Osteoblast (primary cell): Measurements from ENCODE around the gene SLC35B3. TPM values are rescaled to one million over a fixed set of nuclear protein-coding genes. Genes with fewer than 3 reads are reported as not detected.
A peak's percentile ranks its signal among the peaks of the same experiment; 100 is the strongest.
"Not testable (repeated sequence)": the region's sequence is repeated elsewhere in the genome, so short reads cannot be mapped to it uniquely, and the experiment has no call there.

Experiments
- DNase-seq: peaks from one replicate; pipeline ENCODE4 v3.0.0; 2011; ENCODE audit warnings: low spot score, mixed read lengths; ENCODE audit not compliant: insufficient read length; ENCODE audit errors: missing footprints
- H2AFZ ChIP-seq: 2 replicates; pipeline ENCODE4 v1.6.0; 2011; ENCODE audit warnings: mild to moderate bottlenecking, low read length
- H3K27ac ChIP-seq: 2 replicates; pipeline ENCODE4 v1.5.1; 2011; ENCODE audit warnings: mild to moderate bottlenecking, low read depth, low read length, moderate library complexity
- H3K27me3 ChIP-seq: 2 replicates; pipeline ENCODE4 v1.6.0; 2012; ENCODE audit warnings: mild to moderate bottlenecking, control low read depth, inconsistent platforms, low read length, moderate library complexity; ENCODE audit not compliant: insufficient read depth
- H3K36me3 ChIP-seq: 2 replicates; pipeline ENCODE4 v1.5.1; 2011; ENCODE audit warnings: mild to moderate bottlenecking, low read length, control low read depth, moderate library complexity; ENCODE audit not compliant: insufficient read depth
- H3K4me1 ChIP-seq: 2 replicates; pipeline ENCODE4 v1.5.1; 2011; ENCODE audit warnings: mild to moderate bottlenecking, low read length, control low read depth, moderate library complexity; ENCODE audit not compliant: insufficient read depth
- H3K4me2 ChIP-seq: 2 replicates; pipeline ENCODE4 v1.6.0; 2011; ENCODE audit warnings: mild to moderate bottlenecking, low read length; ENCODE audit not compliant: insufficient read depth
- H3K4me3 ChIP-seq: fragments of 200-600 bp; sonication (generic); 3 replicates; pipeline ENCODE4 v1.5.1; 2012; ENCODE audit warnings: mild to moderate bottlenecking, low read length, inconsistent platforms; ENCODE audit not compliant: insufficient read depth
- H3K79me2 ChIP-seq: 2 replicates; pipeline ENCODE4 v1.6.0; 2012; ENCODE audit warnings: mild to moderate bottlenecking, low read length, control low read depth, inconsistent platforms; ENCODE audit not compliant: insufficient read depth
- H3K9me3 ChIP-seq: 2 replicates; pipeline ENCODE4 v1.5.1; 2011; ENCODE audit warnings: low read depth, low read length, control low read depth
- H4K20me1 ChIP-seq: 2 replicates; pipeline ENCODE4 v1.6.0; 2012; ENCODE audit warnings: mild to moderate bottlenecking, low read length, control low read depth; ENCODE audit not compliant: insufficient read depth
- CTCF ChIP-seq: IDR thresholded peaks from 2 replicates; pipeline ENCODE4 v1.5.1; 2011; ENCODE audit warnings: mild to moderate bottlenecking, low read depth, low read length, moderate library complexity; ENCODE audit errors: extremely low read depth
- total RNA-seq: library from RNA; depleted of rRNA; stranded (reverse); fragments of >200 nt; gene quantifications from 2 replicates; pipeline ENCODE4 v1.2.3, GENCODE V29; 2012

Gene SLC35B3
- total RNA-seq, 1 donor, result 27.5 TPM

GRCh38 chr6:8446391-8446790, 11.0 kb upstream of the SLC35B3 start:
- Histone ChIP-seq H3K79me2 (no peaks in the 10 kb centered on the region), H3K4me3 (no peak overlapping the region), H3K9me3 (no peaks in the 10 kb centered on the region), H3K27me3 (no peaks in the 10 kb centered on the region), H3K36me3 (no peaks in the 10 kb centered on the region), H2AFZ (no peak overlapping the region), H4K20me1 (no peaks in the 10 kb centered on the region), H3K4me1 (no peaks in the 10 kb centered on the region), H3K27ac (no peak overlapping the region), H3K4me2 (no peak overlapping the region)
- no peak for DNase-seq
- no peak for TF ChIP-seq CTCF

GRCh38 chr6:8445930-8446329, 10.6 kb upstream of the SLC35B3 start:
- not testable (repeated sequence) for H2AFZ ChIP-seq, H3K27ac ChIP-seq, DNase-seq, H3K79me2 ChIP-seq, H3K27me3 ChIP-seq, H3K36me3 ChIP-seq, H4K20me1 ChIP-seq, H3K9me3 ChIP-seq, H3K4me1 ChIP-seq, H3K4me3 ChIP-seq, H3K4me2 ChIP-seq

DNA sequence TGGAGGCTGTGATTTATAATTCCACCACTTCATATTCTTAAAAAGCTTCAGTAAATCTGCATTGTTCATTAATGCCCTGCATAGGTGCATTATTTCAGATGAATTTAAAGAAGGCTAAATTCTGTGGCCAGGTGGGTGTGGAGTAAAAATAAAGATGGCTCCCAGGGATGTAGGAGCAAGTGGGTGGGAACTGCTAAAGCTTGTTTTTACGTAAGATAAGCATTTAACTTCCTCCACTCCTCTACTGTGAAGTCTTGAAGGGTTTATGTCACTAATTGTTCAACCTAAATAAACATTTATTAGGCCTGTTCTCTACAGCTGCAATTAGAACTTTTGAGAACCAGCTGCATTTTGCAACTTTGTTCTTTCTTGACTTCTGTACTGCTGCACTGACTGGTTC, 6.8 kb upstream of the SLC35B3 start:
- Histone ChIP-seq H3K4me1 (no peaks in the 10 kb centered on the region), H2AFZ (no peak overlapping the region), H3K27me3 (no peaks in the 10 kb centered on the region), H3K4me2 (no peak overlapping the region), H3K79me2 (no peaks in the 10 kb centered on the region), H3K9me3 (no peaks in the 10 kb centered on the region), H4K20me1 (no peaks in the 10 kb centered on the region), H3K4me3 (no peak overlapping the region), H3K36me3 (no peaks in the 10 kb centered on the region), H3K27ac (no peak overlapping the region)
- peak; percentile 71 for DNase-seq
- TF ChIP-seq CTCF, result no peak

DNA sequence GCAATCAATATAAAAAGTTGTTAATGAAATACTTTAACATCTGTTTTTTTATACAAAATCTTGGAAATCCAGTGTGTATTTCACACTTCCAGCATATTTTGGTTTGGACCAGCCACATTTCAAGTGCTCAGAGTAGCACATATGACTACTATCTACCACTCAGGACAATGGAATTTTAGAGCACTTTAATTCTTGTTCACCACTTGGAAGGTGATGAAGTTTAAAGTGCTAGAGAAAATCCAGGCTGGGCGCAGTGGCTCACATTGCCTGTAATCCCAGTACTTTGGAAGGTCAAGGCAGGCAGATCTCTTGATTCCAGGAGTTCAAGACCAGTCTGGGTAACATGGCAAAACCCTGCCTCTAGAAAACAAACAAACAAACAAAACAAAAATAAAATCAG, 6.1 kb upstream of the SLC35B3 start:
- Histone ChIP-seq H3K79me2 (no peaks in the 10 kb centered on the region), H3K27me3 (no peaks in the 10 kb centered on the region), H3K27ac (no peak overlapping the region), H3K36me3 (no peaks in the 10 kb centered on the region), H2AFZ (no peak overlapping the region), H3K4me1 (no peaks in the 10 kb centered on the region), H4K20me1 (no peaks in the 10 kb centered on the region), H3K9me3 (no peaks in the 10 kb centered on the region), H3K4me3 (no peak overlapping the region), H3K4me2 (no peak overlapping the region)
- TF ChIP-seq CTCF, result no peak
- no peak for DNase-seq
